Chondrocyte (in vitro differentiated cells): ENCODE measurements around the gene TRIP13. TPM values are rescaled to one million over a fixed set of nuclear protein-coding genes. Genes with fewer than 3 reads are reported as not detected.

Source experiments
- DNase-seq: peaks from one replicate; pipeline ENCODE4 v3.0.0; 2021; ENCODE audit warnings: mixed read lengths, low spot score
- H3K27ac Mint-ChIP-seq: one replicate; pipeline ENCODE4 v1.8.0; 2021; ENCODE audit warnings: mild to moderate bottlenecking, moderate library complexity, mixed read lengths; ENCODE audit not compliant: unreplicated experiment
- H3K27me3 Mint-ChIP-seq: 2 replicates; pipeline ENCODE4 v1.8.0; 2021; ENCODE audit warnings: low read depth, mixed read lengths
- H3K36me3 Mint-ChIP-seq: 2 replicates; pipeline ENCODE4 v1.8.0; 2021; ENCODE audit warnings: low read depth, mixed read lengths
- H3K4me1 Mint-ChIP-seq: 2 replicates; pipeline ENCODE4 v1.8.0; 2021; ENCODE audit warnings: low read depth, mild to moderate bottlenecking, mixed read lengths
- H3K4me3 Mint-ChIP-seq: one replicate; pipeline ENCODE4 v1.8.0; 2021; ENCODE audit warnings: mild to moderate bottlenecking, moderate library complexity, mixed read lengths; ENCODE audit not compliant: unreplicated experiment
- H3K9me3 Mint-ChIP-seq: 2 replicates; pipeline ENCODE4 v1.8.0; 2021; ENCODE audit warnings: low read depth, mixed read lengths
- total RNA-seq: library from RNA; stranded (reverse); gene quantifications from 3 replicates; pipeline ENCODE4 v1.2.1, GENCODE V29; 2021
- TF ChIP-seq, protein P1 (sequence below): fragments of 200-600 bp; sonication (generic); IDR thresholded peaks from 2 replicates; pipeline ENCODE4 v1.5.0; 2021; ENCODE audit warnings: antibody characterized with exemption, mild to moderate bottlenecking, moderate library complexity

TRIP13 gene
- total RNA-seq, 1 donor from 2014 or later: 4.9 TPM

DNA sequence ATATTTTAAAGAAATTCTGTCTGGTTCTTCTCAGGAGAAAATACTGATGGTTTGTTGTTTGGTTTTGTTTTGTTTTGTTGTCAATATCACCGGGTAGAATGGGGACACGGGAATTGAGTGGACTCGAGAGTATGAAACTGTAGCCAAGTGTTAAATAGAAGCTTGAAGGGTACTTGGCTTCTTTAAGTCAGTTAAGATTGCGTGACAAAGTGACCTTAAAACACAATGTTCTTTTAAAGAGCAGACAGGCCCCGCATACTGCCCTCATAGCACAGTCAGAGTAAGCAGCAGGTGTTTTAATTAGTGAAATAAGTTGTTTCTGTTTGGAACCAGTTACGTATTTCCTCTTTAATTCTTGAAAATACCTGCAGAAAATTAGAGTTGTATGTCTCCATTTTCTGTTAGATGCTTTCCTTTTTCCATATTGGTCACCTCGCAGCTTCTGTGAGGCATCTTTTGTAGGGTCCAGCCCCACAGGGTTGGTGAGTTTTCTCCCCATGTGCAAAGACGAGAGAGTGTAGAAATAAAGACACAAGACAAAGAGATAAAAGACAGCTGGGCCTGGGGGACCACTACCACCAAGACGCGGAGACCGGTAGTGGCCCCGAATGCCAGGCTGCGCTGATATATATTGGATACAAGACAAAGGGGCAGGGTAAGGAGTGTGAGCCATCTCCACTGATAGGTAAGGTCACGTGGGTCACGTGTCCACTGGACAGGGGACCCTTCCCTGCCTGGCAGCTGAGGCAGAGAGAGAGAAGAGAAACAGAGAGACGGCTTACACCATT lies 9.6 kb downstream of the TRIP13 start:
- Mint-ChIP-seq H3K36me3 (no peaks in the 10 kb centered on the region), H3K27ac (no peak overlapping the region), H3K4me3 (no peak overlapping the region), H3K27me3 (no peaks in the 10 kb centered on the region), H3K9me3 (no peaks in the 10 kb centered on the region), H3K4me1 (no peaks in the 10 kb centered on the region)
- TF ChIP-seq, protein P1, sequence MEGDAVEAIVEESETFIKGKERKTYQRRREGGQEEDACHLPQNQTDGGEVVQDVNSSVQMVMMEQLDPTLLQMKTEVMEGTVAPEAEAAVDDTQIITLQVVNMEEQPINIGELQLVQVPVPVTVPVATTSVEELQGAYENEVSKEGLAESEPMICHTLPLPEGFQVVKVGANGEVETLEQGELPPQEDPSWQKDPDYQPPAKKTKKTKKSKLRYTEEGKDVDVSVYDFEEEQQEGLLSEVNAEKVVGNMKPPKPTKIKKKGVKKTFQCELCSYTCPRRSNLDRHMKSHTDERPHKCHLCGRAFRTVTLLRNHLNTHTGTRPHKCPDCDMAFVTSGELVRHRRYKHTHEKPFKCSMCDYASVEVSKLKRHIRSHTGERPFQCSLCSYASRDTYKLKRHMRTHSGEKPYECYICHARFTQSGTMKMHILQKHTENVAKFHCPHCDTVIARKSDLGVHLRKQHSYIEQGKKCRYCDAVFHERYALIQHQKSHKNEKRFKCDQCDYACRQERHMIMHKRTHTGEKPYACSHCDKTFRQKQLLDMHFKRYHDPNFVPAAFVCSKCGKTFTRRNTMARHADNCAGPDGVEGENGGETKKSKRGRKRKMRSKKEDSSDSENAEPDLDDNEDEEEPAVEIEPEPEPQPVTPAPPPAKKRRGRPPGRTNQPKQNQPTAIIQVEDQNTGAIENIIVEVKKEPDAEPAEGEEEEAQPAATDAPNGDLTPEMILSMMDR: no peak
- DNase-seq: no peak

DNA sequence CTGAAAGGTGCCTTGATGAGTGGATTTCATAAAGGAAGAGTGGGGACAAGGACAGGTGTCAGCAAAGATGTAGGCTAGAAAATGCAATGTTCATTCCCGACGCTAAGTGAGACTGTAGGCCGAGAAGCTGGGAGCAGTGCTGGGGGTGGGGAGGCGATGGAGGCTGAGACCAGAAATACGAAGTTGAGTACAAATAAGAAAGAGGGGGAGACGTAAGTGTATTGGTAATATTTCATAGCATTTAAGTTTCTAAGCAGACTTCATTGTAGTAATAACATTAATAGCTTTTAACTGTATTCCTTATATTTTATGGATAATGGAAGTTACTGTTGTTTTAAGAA lies 11.0 kb downstream of the TRIP13 start:
- TF ChIP-seq, protein P1: no peak
- Mint-ChIP-seq H3K27me3 (no peaks in the 10 kb centered on the region), H3K9me3 (no peaks in the 10 kb centered on the region), H3K4me3 (no peak overlapping the region), H3K36me3 (peaks cover 3% of the 10 kb centered on the region), H3K27ac (no peak overlapping the region), H3K4me1 (no peaks in the 10 kb centered on the region)
- no peak for DNase-seq

DNA sequence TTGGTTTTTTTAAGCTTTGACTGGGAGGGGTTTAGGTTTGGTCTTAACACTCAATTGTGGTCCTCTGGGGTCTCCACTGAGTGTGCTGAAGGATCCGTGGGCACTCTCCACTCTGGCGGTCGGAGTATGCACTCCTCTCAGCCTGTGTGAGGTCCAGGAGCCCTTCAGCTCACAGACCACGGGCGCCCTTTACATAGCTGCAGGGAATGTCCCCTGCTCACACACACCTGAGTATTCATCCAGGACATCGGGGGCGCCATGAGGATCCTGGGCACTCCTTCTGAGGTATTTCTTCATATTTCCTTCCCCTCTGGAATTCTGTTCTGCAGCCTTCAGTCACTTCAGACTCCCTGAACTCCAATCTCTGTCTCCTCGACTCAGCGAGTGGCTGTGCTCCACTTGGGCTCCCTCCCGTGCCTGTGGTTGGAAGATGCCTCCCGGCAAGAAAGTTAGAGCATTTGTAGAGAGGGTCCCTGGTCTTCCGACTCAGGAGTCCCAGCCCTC lies 12.5 kb downstream of the TRIP13 start:
- Mint-ChIP-seq H3K9me3 (no peaks in the 10 kb centered on the region), H3K36me3 (peaks cover 3% of the 10 kb centered on the region), H3K27ac (no peak overlapping the region), H3K4me1 (no peaks in the 10 kb centered on the region), H3K27me3 (no peaks in the 10 kb centered on the region), H3K4me3 (no peak overlapping the region)
- peak; percentile 37 for DNase-seq
- TF ChIP-seq, protein P1: no peak

DNA sequence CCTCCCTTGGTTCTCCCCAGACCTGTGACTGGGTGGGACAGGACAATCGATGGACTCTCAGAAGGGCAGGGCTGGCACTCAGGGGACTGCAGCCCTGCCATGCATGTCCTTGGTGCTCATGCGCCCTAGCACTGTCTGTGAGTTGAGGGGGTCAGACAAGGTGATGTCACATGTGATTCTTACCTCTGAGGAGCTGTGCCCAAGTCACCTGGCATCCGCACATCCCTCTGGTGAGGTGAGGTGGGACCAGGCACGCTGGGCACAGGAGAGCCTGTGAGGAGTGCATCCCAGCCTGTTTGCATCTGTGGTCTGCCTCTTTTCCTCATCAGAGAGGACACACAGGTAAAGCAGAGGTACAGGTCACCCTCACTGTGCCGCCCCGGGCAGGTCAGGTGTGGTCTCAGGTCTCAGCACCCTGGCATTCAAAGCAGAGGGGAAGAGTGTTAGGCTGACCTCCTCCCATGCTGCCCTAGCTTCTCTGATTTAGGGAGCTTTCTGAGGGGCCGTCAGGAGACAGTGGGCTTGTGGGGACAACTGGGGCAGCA lies 14.8 kb downstream of the TRIP13 start:
- Mint-ChIP-seq H3K9me3 (no peaks in the 10 kb centered on the region), H3K27me3 (no peaks in the 10 kb centered on the region), H3K27ac (no peak overlapping the region), H3K4me3 (no peak overlapping the region), H3K4me1 (peaks cover 3% of the 10 kb centered on the region), H3K36me3 (peaks cover 5% of the 10 kb centered on the region)
- no peak for DNase-seq
- TF ChIP-seq, protein P1: no peak

DNA sequence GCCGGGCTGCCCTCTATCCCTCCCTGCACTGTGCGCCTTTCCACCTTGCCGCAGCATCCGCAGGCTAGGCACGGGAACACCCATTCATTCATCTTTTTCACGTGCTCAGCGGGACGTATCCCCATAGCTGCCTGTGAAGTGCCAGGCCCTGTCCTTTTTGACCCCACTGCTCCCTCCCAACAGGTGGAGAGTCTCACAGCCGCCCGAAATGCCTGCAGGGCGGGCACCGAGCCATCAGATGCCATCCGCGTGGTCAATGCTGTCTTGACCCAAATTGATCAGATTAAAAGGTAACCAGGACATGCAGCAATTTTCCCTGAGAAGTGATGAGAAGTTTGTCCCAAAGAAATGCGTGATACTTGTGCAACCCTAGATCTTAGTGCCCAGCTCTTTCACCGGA lies 15.5 kb downstream of the TRIP13 start:
- H3K27me3 Mint-ChIP-seq: no peaks in the 10 kb centered on the region
- H3K27ac Mint-ChIP-seq: no peak overlapping the region
- no peak overlapping the region for H3K4me3 Mint-ChIP-seq
- TF ChIP-seq, protein P1: no peak
- DNase-seq: no peak
- peaks cover 3% of the 10 kb centered on the region for H3K4me1 Mint-ChIP-seq
- no peaks in the 10 kb centered on the region for H3K9me3 Mint-ChIP-seq
- peaks cover 6% of the 10 kb centered on the region for H3K36me3 Mint-ChIP-seq
